PC-3 (cell line): ENCODE measurements around the gene KRTCAP2. TPM values are rescaled to one million over a fixed set of nuclear protein-coding genes. Genes with fewer than 3 reads are reported as not detected.
A peak's percentile ranks its signal among the peaks of the same experiment; 100 is the strongest.

Experiments
- ATAC-seq: fragments of 200-7000 bp; cut with Tn5 transposase; 2 replicates; pipeline ENCODE4 v1.9.1; 2020; ENCODE audit warnings: mild to moderate bottlenecking, moderate library complexity
- BruUV-seq: library from RNA; stranded (reverse); fragments of 400-500 nt; replicated peaks from 2 replicates; lab custom pipeline; 2021; lab: Mats Ljungman, UMichigan
- CTCF ChIA-PET: fragments of 300-600 bp; sonication (Branson Sonifier 250); formaldehyde crosslinking; loops from one replicate; lab custom pipeline; 2022; ENCODE audit warnings: antibody characterized with exemption; lab: Charles Lee
- POLR2A ChIA-PET: fragments of 300-600 bp; sonication (Branson Sonifier 250); formaldehyde crosslinking; loops from one replicate; lab custom pipeline; 2022; ENCODE audit warnings: antibody characterized with exemption; ENCODE audit not compliant: unreplicated experiment; lab: Charles Lee
- DNase-seq: peaks from one replicate; pipeline ENCODE4 v3.0.0-alpha.2; 2015
- H2AFZ ChIP-seq: fragments of 300-600 bp; sonication (generic); 2 replicates; pipeline ENCODE4 v1.6.0; 2016; ENCODE audit warnings: antibody characterized with exemption, low read length
- H3F3A ChIP-seq: fragments of 300-600 bp; sonication (generic); one replicate; pipeline ENCODE4 v1.6.0; 2017; ENCODE audit warnings: antibody characterized with exemption, low read length, control low read depth, mild to moderate bottlenecking; ENCODE audit not compliant: unreplicated experiment
- H3K27ac ChIP-seq: fragments of 300-600 bp; sonication (generic); 2 replicates; pipeline ENCODE4 v1.5.1; 2016; ENCODE audit warnings: mild to moderate bottlenecking, low read length
- H3K27me3 ChIP-seq: fragments of 300-600 bp; sonication (generic); 2 replicates; pipeline ENCODE4 v1.6.1; 2016; ENCODE audit warnings: low read length, mixed read lengths
- H3K36me3 ChIP-seq: fragments of 300-600 bp; sonication (generic); 2 replicates; pipeline ENCODE4 v1.6.1; 2016; ENCODE audit warnings: low read depth, mixed run types, low read length, mixed read lengths
- H3K4me1 ChIP-seq: fragments of 300-600 bp; sonication (generic); 2 replicates; pipeline ENCODE4 v1.5.1; 2016; ENCODE audit warnings: low read length; ENCODE audit not compliant: insufficient read depth
- H3K4me2 ChIP-seq: fragments of 300-600 bp; sonication (generic); 2 replicates; pipeline ENCODE4 v1.6.0; 2016; ENCODE audit warnings: low read length
- H3K4me3 ChIP-seq: fragments of 300-600 bp; sonication (generic); 2 replicates; pipeline ENCODE4 v1.5.1; 2016; ENCODE audit warnings: mild to moderate bottlenecking, low read length, mixed read lengths
- H3K79me2 ChIP-seq: fragments of 300-600 bp; sonication (generic); 2 replicates; pipeline ENCODE4 v1.6.1; 2017; ENCODE audit warnings: low read length, mixed read lengths
- H3K9ac ChIP-seq: fragments of 300-600 bp; sonication (generic); 2 replicates; pipeline ENCODE4 v1.6.0; 2016; ENCODE audit warnings: mild to moderate bottlenecking, low read length
- H3K9me2 ChIP-seq: fragments of 300-600 bp; sonication (generic); replicated peaks from 2 replicates; pipeline ENCODE4 v1.6.1; 2016; ENCODE audit warnings: mixed run types, low read length, mixed read lengths
- H3K9me3 ChIP-seq: fragments of 300-600 bp; sonication (generic); 2 replicates; pipeline ENCODE4 v1.6.1; 2016; ENCODE audit warnings: low read length, mixed read lengths
- H4K20me1 ChIP-seq: fragments of 300-600 bp; sonication (generic); 2 replicates; pipeline ENCODE4 v1.6.1; 2016; ENCODE audit warnings: low read length, mixed read lengths
- CTCF ChIP-seq: fragments of 300-600 bp; sonication (generic); conservative IDR thresholded peaks from 2 replicates; pipeline ENCODE4 v1.5.1; 2017; ENCODE audit warnings: antibody characterized with exemption, low read depth, mild to moderate bottlenecking, low read length
- EZH2 ChIP-seq: fragments of 300-600 bp; sonication (generic); IDR thresholded peaks from one replicate; pipeline ENCODE4 v1.6.1; 2017; ENCODE audit warnings: antibody characterized with exemption, mild to moderate bottlenecking, low read length; ENCODE audit not compliant: unreplicated experiment
- EZH2phosphoT487 ChIP-seq: fragments of 300-600 bp; sonication (generic); IDR thresholded peaks from 2 replicates; pipeline ENCODE4 v1.6.1; 2018; ENCODE audit warnings: mild to moderate bottlenecking, antibody characterized with exemption, low read length, borderline replicate concordance
- intact Hi-C: fragments of 100-400 bp; cut with micrococcal nuclease; formaldehyde crosslinking; loops from 2 replicates; pipeline ENCODE4 v1.9.0; 2023
- total RNA-seq: library from RNA; depleted of rRNA; stranded (reverse); fragments of >200 nt; gene quantifications from 2 replicates; pipeline ENCODE4 v1.2.3, GENCODE V29; 2014

KRTCAP2 gene
- total RNA-seq, 1 experiment from 2014 or later, result 241 TPM

GRCh38 chr1:155210314-155211104 lies 37.4 kb upstream of the KRTCAP2 start:
- TF ChIP-seq EZH2, result no peak
- no peak for TF ChIP-seq CTCF
- no peak for TF ChIP-seq EZH2phosphoT487
- POLR2A ChIA-PET, result no interaction called here
- ATAC-seq, result no peak

GRCh38 chr1:155209312-155209721 lies 36.2 kb upstream of the KRTCAP2 start:
- Histone ChIP-seq H3K4me3 (peak overlapping the region; percentile 98), H3K4me1 (peaks cover 26% of the 10 kb centered on the region), H3F3A (no peaks in the 10 kb centered on the region), H3K36me3 (no peaks in the 10 kb centered on the region; the same call in 1 of the 2 replicates), H3K27me3 (no peaks in the 10 kb centered on the region), H3K27ac (peak overlapping the region; percentile 90), H2AFZ (peak overlapping the region; percentile 92), H3K9me2 (no peaks in the 10 kb centered on the region), H3K9ac (peak overlapping the region; percentile 98), H4K20me1 (no peaks in the 10 kb centered on the region), H3K9me3 (no peaks in the 10 kb centered on the region), H3K79me2 (peaks cover 12% of the 10 kb centered on the region), H3K4me2 (peak overlapping the region; percentile 95)
- DNase-seq, result no peak
- intact Hi-C loops, result loop anchor here (5.0 kb wide), 1 partner anchor 33 kb away; a partner anchor contains a TSS
- POLR2A ChIA-PET, result interaction anchor here (0.6 to 0.7 kb wide), 2 partner anchors 33 to 54 kb away, joined by 3 read pairs; no protein-coding TSS in a partner anchor
- no peak for ATAC-seq
- CTCF ChIA-PET, result interaction anchor here (1.0 to 1.2 kb wide), 2 partner anchors 36 to 52 kb away, joined by 4 read pairs; partner anchors contain the start of gene KRTCAP2
- TF ChIP-seq EZH2phosphoT487 (no peak), CTCF (no peak), EZH2 (no peak)
- TSS peak; percentile 85 for BruUV-seq

More at GRCh38 chr1:155210314-155211104, 37.4 kb upstream of the KRTCAP2 start:
- no peak overlapping the region for H3K27ac ChIP-seq
- DNase-seq, result no peak
- H3K4me3 ChIP-seq, result peak overlapping the region; percentile 98; the same call in 1 of the 2 replicates
- H3K36me3 ChIP-seq, result no peaks in the 10 kb centered on the region; the same call in 1 of the 2 replicates
- peaks cover 26% of the 10 kb centered on the region for H3K4me1 ChIP-seq
- H3K4me2 ChIP-seq, result peak overlapping the region; percentile 95
- H4K20me1 ChIP-seq, result no peaks in the 10 kb centered on the region
- H3K9me3 ChIP-seq, result no peaks in the 10 kb centered on the region
- intact Hi-C loops, result no loop called here
- H3K27me3 ChIP-seq, result no peaks in the 10 kb centered on the region
- no peaks in the 10 kb centered on the region for H3F3A ChIP-seq
- no peak overlapping the region for H2AFZ ChIP-seq
- no TSS peak for BruUV-seq
- H3K9me2 ChIP-seq, result no peaks in the 10 kb centered on the region
- H3K9ac ChIP-seq, result no peak overlapping the region
- CTCF ChIA-PET, result no interaction called here
- H3K79me2 ChIP-seq, result peaks cover 12% of the 10 kb centered on the region
